Osteoblast (primary cell): ENCODE measurements around the gene PSTPIP1. TPM values are rescaled to one million over a fixed set of nuclear protein-coding genes. Genes with fewer than 3 reads are reported as not detected.

Source experiments
- DNase-seq: peaks from one replicate; pipeline ENCODE4 v3.0.0; 2011; ENCODE audit warnings: low spot score, mixed read lengths; ENCODE audit not compliant: insufficient read length; ENCODE audit errors: missing footprints
- H2AFZ ChIP-seq: 2 replicates; pipeline ENCODE4 v1.6.0; 2011; ENCODE audit warnings: mild to moderate bottlenecking, low read length
- H3K27ac ChIP-seq: 2 replicates; pipeline ENCODE4 v1.5.1; 2011; ENCODE audit warnings: mild to moderate bottlenecking, low read depth, low read length, moderate library complexity
- H3K27me3 ChIP-seq: 2 replicates; pipeline ENCODE4 v1.6.0; 2012; ENCODE audit warnings: mild to moderate bottlenecking, control low read depth, inconsistent platforms, low read length, moderate library complexity; ENCODE audit not compliant: insufficient read depth
- H3K36me3 ChIP-seq: 2 replicates; pipeline ENCODE4 v1.5.1; 2011; ENCODE audit warnings: mild to moderate bottlenecking, low read length, control low read depth, moderate library complexity; ENCODE audit not compliant: insufficient read depth
- H3K4me1 ChIP-seq: 2 replicates; pipeline ENCODE4 v1.5.1; 2011; ENCODE audit warnings: mild to moderate bottlenecking, low read length, control low read depth, moderate library complexity; ENCODE audit not compliant: insufficient read depth
- H3K4me2 ChIP-seq: 2 replicates; pipeline ENCODE4 v1.6.0; 2011; ENCODE audit warnings: mild to moderate bottlenecking, low read length; ENCODE audit not compliant: insufficient read depth
- H3K4me3 ChIP-seq: fragments of 200-600 bp; sonication (generic); 3 replicates; pipeline ENCODE4 v1.5.1; 2012; ENCODE audit warnings: mild to moderate bottlenecking, low read length, inconsistent platforms; ENCODE audit not compliant: insufficient read depth
- H3K79me2 ChIP-seq: 2 replicates; pipeline ENCODE4 v1.6.0; 2012; ENCODE audit warnings: mild to moderate bottlenecking, low read length, control low read depth, inconsistent platforms; ENCODE audit not compliant: insufficient read depth
- H3K9me3 ChIP-seq: 2 replicates; pipeline ENCODE4 v1.5.1; 2011; ENCODE audit warnings: low read depth, low read length, control low read depth
- H4K20me1 ChIP-seq: 2 replicates; pipeline ENCODE4 v1.6.0; 2012; ENCODE audit warnings: mild to moderate bottlenecking, low read length, control low read depth; ENCODE audit not compliant: insufficient read depth
- total RNA-seq: library from RNA; depleted of rRNA; stranded (reverse); fragments of >200 nt; gene quantifications from 2 replicates; pipeline ENCODE4 v1.2.3, GENCODE V29; 2012
- TF ChIP-seq, protein P1 (sequence below): IDR thresholded peaks from 2 replicates; pipeline ENCODE4 v1.5.1; 2011; ENCODE audit warnings: mild to moderate bottlenecking, low read depth, low read length, moderate library complexity; ENCODE audit errors: extremely low read depth

The PSTPIP1 gene
- not detected in 2 replicates for total RNA-seq

DNA sequence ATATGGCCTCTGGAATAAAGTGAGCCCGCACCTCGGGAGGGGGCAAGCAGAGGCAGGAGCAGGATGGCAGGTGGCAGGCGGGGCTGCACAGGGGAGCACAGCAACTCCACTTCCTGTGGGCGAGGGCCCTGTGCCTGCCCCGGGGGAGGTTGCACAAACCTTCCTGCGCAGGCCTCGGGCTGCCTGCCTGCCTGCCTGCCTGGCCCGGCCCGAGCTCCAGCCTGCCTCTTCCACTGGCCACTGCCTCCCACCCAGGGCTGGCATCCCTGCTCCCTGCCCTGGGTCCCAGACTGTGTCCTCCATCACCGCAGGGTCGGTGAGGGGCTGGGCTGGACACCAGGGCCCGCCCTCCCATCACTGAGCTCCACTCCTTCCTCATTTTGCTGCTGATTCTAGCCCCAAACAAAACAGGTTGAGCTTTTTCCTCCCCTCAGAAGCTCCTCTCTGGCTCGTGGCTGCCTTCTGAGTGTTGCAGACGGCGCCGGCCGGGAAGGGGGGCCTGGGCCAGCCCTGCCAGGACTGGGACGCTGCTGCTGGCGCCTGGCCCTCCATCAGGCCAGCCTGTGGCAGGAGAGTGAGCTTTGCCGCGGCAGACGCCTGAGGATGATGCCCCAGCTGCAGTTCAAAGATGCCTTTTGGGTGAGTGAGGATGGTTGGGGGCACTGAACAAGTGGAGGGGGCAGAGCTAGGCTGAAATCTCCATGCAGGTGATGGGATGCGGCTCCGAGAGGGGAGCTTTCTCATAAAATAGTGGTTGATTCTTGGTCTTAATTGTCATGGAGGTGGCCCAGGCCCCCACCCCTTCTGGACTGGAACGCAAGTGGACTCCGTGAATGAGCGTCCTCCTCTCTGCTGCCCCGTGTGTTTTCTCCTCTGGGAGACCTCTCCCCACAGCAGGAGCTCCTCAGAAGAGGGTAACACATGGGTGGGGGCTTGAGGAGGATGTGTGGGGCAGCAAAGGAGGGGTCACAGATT lies at the start of gene PSTPIP1:
TSS of gene PSTPIP1 (plus strand) at position 156 of the 975 bp plus-strand sequence. CDS start at position 604, 448 bp downstream.
- Histone ChIP-seq H4K20me1 (no peaks in the 10 kb centered on the region), H3K27ac (no peak within 1 kb of the TSS), H3K4me3 (no peak within 1 kb of the TSS), H3K4me2 (no peak within 1 kb of the TSS), H2AFZ (peak within 1 kb of the TSS; percentile 88), H3K36me3 (no peaks in the 10 kb centered on the region), H3K79me2 (no peaks in the 10 kb centered on the region), H3K4me1 (peaks cover 9% of the 10 kb centered on the region), H3K9me3 (no peaks in the 10 kb centered on the region), H3K27me3 (no peaks in the 10 kb centered on the region)
- DNase-seq: peak; percentile 71
- TF ChIP-seq, protein P1, sequence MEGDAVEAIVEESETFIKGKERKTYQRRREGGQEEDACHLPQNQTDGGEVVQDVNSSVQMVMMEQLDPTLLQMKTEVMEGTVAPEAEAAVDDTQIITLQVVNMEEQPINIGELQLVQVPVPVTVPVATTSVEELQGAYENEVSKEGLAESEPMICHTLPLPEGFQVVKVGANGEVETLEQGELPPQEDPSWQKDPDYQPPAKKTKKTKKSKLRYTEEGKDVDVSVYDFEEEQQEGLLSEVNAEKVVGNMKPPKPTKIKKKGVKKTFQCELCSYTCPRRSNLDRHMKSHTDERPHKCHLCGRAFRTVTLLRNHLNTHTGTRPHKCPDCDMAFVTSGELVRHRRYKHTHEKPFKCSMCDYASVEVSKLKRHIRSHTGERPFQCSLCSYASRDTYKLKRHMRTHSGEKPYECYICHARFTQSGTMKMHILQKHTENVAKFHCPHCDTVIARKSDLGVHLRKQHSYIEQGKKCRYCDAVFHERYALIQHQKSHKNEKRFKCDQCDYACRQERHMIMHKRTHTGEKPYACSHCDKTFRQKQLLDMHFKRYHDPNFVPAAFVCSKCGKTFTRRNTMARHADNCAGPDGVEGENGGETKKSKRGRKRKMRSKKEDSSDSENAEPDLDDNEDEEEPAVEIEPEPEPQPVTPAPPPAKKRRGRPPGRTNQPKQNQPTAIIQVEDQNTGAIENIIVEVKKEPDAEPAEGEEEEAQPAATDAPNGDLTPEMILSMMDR: no peak

DNA sequence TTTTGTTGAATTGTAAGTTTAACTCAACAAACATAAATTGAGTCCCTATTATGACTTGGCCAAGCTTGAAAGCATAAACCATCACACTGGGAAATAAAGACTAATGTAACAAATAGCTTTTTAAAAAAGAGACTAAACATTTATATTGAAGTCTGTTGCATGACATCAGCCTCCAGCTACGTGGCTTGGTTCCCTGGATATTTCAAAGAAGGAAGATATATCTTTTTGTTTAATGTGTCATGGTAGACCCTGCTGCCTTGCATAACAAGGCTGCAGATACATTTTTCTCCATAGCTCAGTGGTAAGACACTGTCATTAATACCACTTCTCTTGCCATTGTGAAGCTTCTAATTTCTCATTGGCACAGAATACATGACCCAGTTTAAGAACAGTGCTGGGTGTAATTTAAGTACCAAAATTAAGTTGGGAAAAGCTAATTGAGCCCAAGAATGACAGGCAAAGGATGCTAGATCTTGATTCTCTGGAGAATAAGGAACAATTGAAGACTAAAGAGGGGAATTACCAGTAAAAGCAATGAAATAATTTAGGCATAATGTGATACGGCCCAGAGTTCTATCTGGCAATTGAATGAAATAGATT lies 49.3 kb upstream of the PSTPIP1 start:
- Histone ChIP-seq H3K36me3 (peaks cover 23% of the 10 kb centered on the region), H2AFZ (no peak overlapping the region), H3K79me2 (no peaks in the 10 kb centered on the region), H3K9me3 (no peaks in the 10 kb centered on the region), H3K4me1 (no peaks in the 10 kb centered on the region), H4K20me1 (no peaks in the 10 kb centered on the region), H3K4me2 (no peak overlapping the region), H3K27ac (no peak overlapping the region), H3K27me3 (no peaks in the 10 kb centered on the region), H3K4me3 (no peak overlapping the region)
- TF ChIP-seq, protein P1: no peak
- DNase-seq: no peak

DNA sequence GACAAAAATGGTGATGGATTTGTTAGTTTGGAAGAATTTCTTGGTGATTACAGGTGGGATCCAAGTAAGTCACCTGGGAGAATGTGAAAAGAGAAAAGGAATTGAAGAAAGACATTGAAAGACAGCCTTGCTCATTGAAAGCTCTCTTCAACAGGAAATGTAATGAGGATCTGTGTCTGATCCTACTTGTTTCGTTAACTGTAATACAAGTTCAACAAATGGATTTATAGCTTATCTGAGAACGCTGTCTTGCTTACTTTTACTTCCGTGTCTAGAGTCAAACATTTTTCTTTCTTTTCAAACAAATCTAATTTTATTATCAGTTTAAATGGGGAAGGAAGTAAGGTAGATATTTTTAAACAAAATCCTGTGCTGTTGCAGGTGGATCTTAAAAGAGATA lies 47.5 kb upstream of the PSTPIP1 start:
- Histone ChIP-seq H3K36me3 (peaks cover 27% of the 10 kb centered on the region), H3K27me3 (no peaks in the 10 kb centered on the region), H3K79me2 (no peaks in the 10 kb centered on the region), H3K27ac (no peak overlapping the region), H2AFZ (no peak overlapping the region), H3K4me2 (no peak overlapping the region), H3K4me1 (no peaks in the 10 kb centered on the region), H4K20me1 (no peaks in the 10 kb centered on the region), H3K4me3 (no peak overlapping the region), H3K9me3 (no peaks in the 10 kb centered on the region)
- no peak for DNase-seq
- TF ChIP-seq, protein P1: no peak

DNA sequence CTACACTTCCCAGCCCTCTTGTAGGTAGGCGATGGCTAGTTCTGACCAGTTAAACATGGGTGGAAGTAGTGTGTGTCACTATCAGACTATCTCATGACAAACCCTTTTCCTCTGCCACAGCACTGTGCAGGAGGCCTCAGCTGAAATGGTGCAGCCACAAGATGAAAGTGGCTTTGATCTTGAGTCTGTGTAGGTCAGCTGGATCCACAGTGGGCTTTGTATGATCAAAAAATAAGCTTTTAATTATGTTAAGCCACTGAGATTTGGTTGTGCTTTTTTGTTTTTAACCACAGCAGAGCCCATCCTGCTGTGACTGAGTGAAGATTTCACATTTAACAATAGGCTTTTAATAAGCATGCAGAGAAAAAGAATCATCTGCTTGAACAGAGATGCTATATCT lies 43.7 kb upstream of the PSTPIP1 start:
- H4K20me1 ChIP-seq: no peaks in the 10 kb centered on the region
- no peak for DNase-seq
- TF ChIP-seq, protein P1: no peak
- peaks cover 27% of the 10 kb centered on the region for H3K36me3 ChIP-seq
- H3K9me3 ChIP-seq: no peaks in the 10 kb centered on the region
- no peaks in the 10 kb centered on the region for H3K27me3 ChIP-seq
- H3K79me2 ChIP-seq: no peaks in the 10 kb centered on the region
- no peaks in the 10 kb centered on the region for H3K4me1 ChIP-seq
- H2AFZ ChIP-seq: no peak overlapping the region
- H3K27ac ChIP-seq: no peak overlapping the region
- no peak overlapping the region for H3K4me2 ChIP-seq
- no peak overlapping the region for H3K4me3 ChIP-seq
